Measurements from ENCODE around the gene PSORS1C2. TPM values are rescaled to one million over a fixed set of nuclear protein-coding genes. Genes with fewer than 3 reads are reported as not detected.

PSORS1C2 gene
- total RNA-seq, 1 donor from 2014 or later, result not detected

DNA sequence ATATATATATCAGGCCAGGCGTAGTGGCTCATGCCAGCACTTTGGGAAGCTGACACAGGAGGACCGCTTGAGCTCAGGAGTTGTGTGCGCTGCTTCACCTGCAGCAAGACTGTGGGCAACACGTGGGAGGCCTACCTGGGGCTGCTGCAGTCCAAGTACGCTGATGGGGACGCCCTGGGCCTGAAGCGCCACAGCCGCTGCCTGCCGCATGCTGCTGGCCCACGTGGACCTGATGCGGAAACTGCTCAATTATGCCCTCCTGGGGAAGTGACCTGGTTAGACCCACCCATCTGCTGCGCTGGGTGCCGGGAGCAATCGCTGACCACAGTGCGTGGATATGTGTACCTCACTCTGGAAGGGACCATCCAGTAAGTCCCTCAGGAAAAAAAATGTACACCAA is 1.8 kb upstream of the PSORS1C2 start:
- Histone ChIP-seq H3K4me3 (no peak overlapping the region), H3K27ac (no peak overlapping the region), H3K9me3 (no peaks in the 10 kb centered on the region), H3K4me1 (peaks cover 24% of the 10 kb centered on the region), H3K27me3 (ENCODE audit: low read depth) (no peaks in the 10 kb centered on the region), H3K36me3 (peaks cover 22% of the 10 kb centered on the region)
- TF ChIP-seq CTCF (IDR thresholded peaks at IDR 0.05), result no peak
- DNase-seq (no peak), ATAC-seq (no peak)
- intact Hi-C loops (cut with DNase I), result no loop called here

- ATAC-seq (no peak), DNase-seq (no peak)
- Histone ChIP-seq H3K27ac (no peak overlapping the region), H3K27me3 (ENCODE audit: low read depth) (no peaks in the 10 kb centered on the region), H3K9me3 (no peaks in the 10 kb centered on the region), H3K4me3 (no peak overlapping the region), H3K36me3 (peaks cover 18% of the 10 kb centered on the region), H3K4me1 (peaks cover 24% of the 10 kb centered on the region)
- no peak for TF ChIP-seq CTCF (IDR thresholded peaks at IDR 0.05)
- intact Hi-C loops (cut with DNase I), result loop anchor here (5.0 to 10.0 kb wide), 2 partner anchors 53 to 225 kb away; no protein-coding TSS in a partner anchor
These were observed 733 bp upstream of the PSORS1C2 start for GRCh38 chr6:31139599-31139998.

GRCh38 chr6:31135710-31136109 is 3.2 kb downstream of the PSORS1C2 start:
- Histone ChIP-seq H3K9me3 (no peaks in the 10 kb centered on the region), H3K4me1 (peaks cover 16% of the 10 kb centered on the region), H3K27me3 (ENCODE audit: low read depth) (no peaks in the 10 kb centered on the region), H3K4me3 (no peak overlapping the region), H3K27ac (no peak overlapping the region), H3K36me3 (no peaks in the 10 kb centered on the region)
- DNase-seq (no peak), ATAC-seq (no peak)
- no peak for TF ChIP-seq CTCF (IDR thresholded peaks at IDR 0.05)
- intact Hi-C loops (cut with DNase I), result loop anchor here (5.0 to 10.0 kb wide), 2 partner anchors 57 to 229 kb away; no protein-coding TSS in a partner anchor

- intact Hi-C loops (cut with DNase I), result loop anchor here (10.0 kb wide), 1 partner anchor 232 kb away; no protein-coding TSS in a partner anchor
- Histone ChIP-seq H3K36me3 (no peaks in the 10 kb centered on the region), H3K4me3 (no peak overlapping the region), H3K4me1 (peaks cover 7% of the 10 kb centered on the region), H3K27me3 (ENCODE audit: low read depth) (no peaks in the 10 kb centered on the region), H3K27ac (no peak overlapping the region), H3K9me3 (no peaks in the 10 kb centered on the region)
- ATAC-seq, result no peak
- TF ChIP-seq CTCF (IDR thresholded peaks at IDR 0.05), result no peak
- no peak for DNase-seq
These were observed 6.1 kb downstream of the PSORS1C2 start for GRCh38 chr6:31132806-31133205.

- TF ChIP-seq CTCF (IDR thresholded peaks at IDR 0.05), result no peak
- no peak for ATAC-seq
- Histone ChIP-seq H3K27ac (no peak overlapping the region), H3K36me3 (no peaks in the 10 kb centered on the region), H3K27me3 (ENCODE audit: low read depth) (no peaks in the 10 kb centered on the region), H3K9me3 (no peaks in the 10 kb centered on the region), H3K4me3 (no peak overlapping the region), H3K4me1 (no peaks in the 10 kb centered on the region)
- no peak for DNase-seq
- intact Hi-C loops (cut with DNase I), result loop anchor here (10.0 kb wide), 1 partner anchor 233 kb away; no protein-coding TSS in a partner anchor
These were observed 7.3 kb downstream of the PSORS1C2 start for GRCh38 chr6:31131595-31131994.

Measured in lower lobe of right lung (tissue), 2 donors.